ENCODE results near the gene CDK18.

The CDK18 gene

GRCh38 chr1:205531191-205532025, 26.9 kb downstream of the CDK18 start:
- no peak overlapping the region for H3K4me3 ChIP-seq (ENCODE audit: low read depth, low read length)
- TF ChIP-seq, protein P1, sequence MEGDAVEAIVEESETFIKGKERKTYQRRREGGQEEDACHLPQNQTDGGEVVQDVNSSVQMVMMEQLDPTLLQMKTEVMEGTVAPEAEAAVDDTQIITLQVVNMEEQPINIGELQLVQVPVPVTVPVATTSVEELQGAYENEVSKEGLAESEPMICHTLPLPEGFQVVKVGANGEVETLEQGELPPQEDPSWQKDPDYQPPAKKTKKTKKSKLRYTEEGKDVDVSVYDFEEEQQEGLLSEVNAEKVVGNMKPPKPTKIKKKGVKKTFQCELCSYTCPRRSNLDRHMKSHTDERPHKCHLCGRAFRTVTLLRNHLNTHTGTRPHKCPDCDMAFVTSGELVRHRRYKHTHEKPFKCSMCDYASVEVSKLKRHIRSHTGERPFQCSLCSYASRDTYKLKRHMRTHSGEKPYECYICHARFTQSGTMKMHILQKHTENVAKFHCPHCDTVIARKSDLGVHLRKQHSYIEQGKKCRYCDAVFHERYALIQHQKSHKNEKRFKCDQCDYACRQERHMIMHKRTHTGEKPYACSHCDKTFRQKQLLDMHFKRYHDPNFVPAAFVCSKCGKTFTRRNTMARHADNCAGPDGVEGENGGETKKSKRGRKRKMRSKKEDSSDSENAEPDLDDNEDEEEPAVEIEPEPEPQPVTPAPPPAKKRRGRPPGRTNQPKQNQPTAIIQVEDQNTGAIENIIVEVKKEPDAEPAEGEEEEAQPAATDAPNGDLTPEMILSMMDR (IDR thresholded peaks at IDR 0.05; ENCODE audit: low read depth, low read length): no peak

GRCh38 chr1:205532026-205532898, 27.8 kb downstream of the CDK18 start:
- TF ChIP-seq, protein P1 (IDR thresholded peaks at IDR 0.05; ENCODE audit: low read depth, low read length): no peak
- H3K4me3 ChIP-seq (ENCODE audit: low read depth, low read length): no peak overlapping the region

GRCh38 chr1:205532996-205533735, 28.7 kb downstream of the CDK18 start:
- TF ChIP-seq, protein P1 (IDR thresholded peaks at IDR 0.05; ENCODE audit: low read depth, low read length): no peak
- no peak overlapping the region for H3K4me3 ChIP-seq (ENCODE audit: low read depth, low read length)

DNA sequence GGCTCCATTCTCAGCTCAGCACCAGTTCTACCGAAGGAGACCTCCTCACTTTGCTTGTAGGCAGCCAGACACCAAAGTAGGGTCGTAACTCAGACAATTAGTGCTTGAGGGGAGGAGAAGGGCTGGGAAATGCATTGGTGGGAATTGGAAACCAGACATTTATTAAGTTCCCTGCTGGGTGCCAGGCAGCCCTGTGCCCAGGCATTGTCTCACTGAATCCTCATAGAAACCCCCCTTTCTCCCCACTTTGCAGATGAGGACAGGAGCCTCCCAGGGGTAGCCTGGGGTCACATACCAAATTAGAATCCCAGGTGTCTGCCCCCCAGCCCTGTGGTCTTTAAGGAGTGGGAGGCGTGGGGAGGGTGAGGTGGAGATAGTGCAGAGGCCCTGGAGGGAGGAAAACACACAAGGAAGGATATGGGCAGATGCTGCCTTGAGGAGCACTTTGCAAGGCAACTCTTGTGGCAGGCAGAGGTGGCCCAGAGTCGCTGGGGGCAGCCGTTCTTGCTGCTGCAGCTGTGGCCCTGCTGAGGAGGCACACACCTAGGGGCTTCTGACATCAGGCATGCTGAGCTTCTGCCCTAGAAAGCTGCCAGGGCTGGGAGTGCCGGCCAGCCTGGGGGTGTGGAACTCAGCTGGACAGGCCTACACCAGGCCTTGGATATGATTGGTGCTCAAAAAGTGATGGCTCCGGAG, 29.4 kb downstream of the CDK18 start:
- TF ChIP-seq, protein P1 (IDR thresholded peaks at IDR 0.05; ENCODE audit: low read depth, low read length): no peak
- H3K4me3 ChIP-seq (ENCODE audit: low read depth, low read length): no peak overlapping the region

GRCh38 chr1:205534444-205534985, 30.0 kb downstream of the CDK18 start:
- H3K4me3 ChIP-seq (ENCODE audit: low read depth, low read length): no peak overlapping the region
- TF ChIP-seq, protein P1 (IDR thresholded peaks at IDR 0.05; ENCODE audit: low read depth, low read length): no peak

GRCh38 chr1:205535096-205535495, 30.6 kb downstream of the CDK18 start:
- H3K4me3 ChIP-seq (ENCODE audit: low read depth, low read length): no peak overlapping the region

More at GRCh38 chr1:205535096-205535495, 30.6 kb downstream of the CDK18 start:
- TF ChIP-seq, protein P1 (IDR thresholded peaks at IDR 0.05; ENCODE audit: low read depth, low read length): no peak
